H1 (cell line): ENCODE results near the gene ABCB11. TPM values are rescaled to one million over a fixed set of nuclear protein-coding genes. Genes with fewer than 3 reads are reported as not detected.

Experiments used
- CTCF ChIA-PET: fragments of 300-600 bp; sonication (Branson Sonifier 250); formaldehyde crosslinking; loops from one replicate; lab custom pipeline; 2021; ENCODE audit not compliant: partially characterized antibody; lab: Charles Lee
- POLR2A ChIA-PET: fragments of 300-600 bp; sonication (Branson Sonifier 250); formaldehyde crosslinking; loops from one replicate; lab custom pipeline; 2021; ENCODE audit warnings: inconsistent platforms; ENCODE audit not compliant: partially characterized antibody; lab: Charles Lee
- DNase-seq, 2 experiments: peaks; one replicate each; pipeline versions ENCODE4 v3.0.0 to v3.0.0-alpha.2; 2010 to 2022; ENCODE audit warnings: low spot score in 2 of 2, low read depth in 1 of 2, mixed read lengths in 1 of 2
- FAIRE-seq: peaks from 2 replicates; lab custom pipeline; 2011; peaks lifted over from hg19 to GRCh38; lab: Jason Lieb, UNC
- H2AFZ ChIP-seq: 2 replicates; pipeline ENCODE4 v1.8.1; 2012; ENCODE audit warnings: low read length, inconsistent platforms
- H2AK5ac ChIP-seq: 2 replicates; pipeline ENCODE4 v1.6.1; 2013; ENCODE audit warnings: low read depth, low read length
- H2BK120ac ChIP-seq: replicated peaks from 2 replicates; pipeline ENCODE3; 2013; ENCODE audit warnings: low read depth, low read length, inconsistent platforms
- H2BK12ac ChIP-seq: 2 replicates; pipeline ENCODE4 v1.6.1; 2013; ENCODE audit warnings: low read depth, low read length
- H2BK15ac ChIP-seq: 2 replicates; pipeline ENCODE4 v1.6.1; 2013; ENCODE audit warnings: low read length
- H2BK20ac ChIP-seq: 2 replicates; pipeline ENCODE4 v1.6.1; 2013; ENCODE audit warnings: low read length
- H2BK5ac ChIP-seq: 2 replicates; pipeline ENCODE4 v1.6.1; 2013; ENCODE audit warnings: low read depth, low read length
- H3K14ac ChIP-seq: 2 replicates; pipeline ENCODE4 v1.6.1; 2013; ENCODE audit warnings: inconsistent platforms; ENCODE audit not compliant: insufficient read length
- H3K18ac ChIP-seq: 2 replicates; pipeline ENCODE4 v1.6.1; 2013; ENCODE audit warnings: low read length; ENCODE audit errors: extremely low read depth
- H3K23ac ChIP-seq: 2 replicates; pipeline ENCODE4 v1.6.1; 2013; ENCODE audit warnings: inconsistent platforms; ENCODE audit not compliant: insufficient read length
- H3K23me2 ChIP-seq: 2 replicates; pipeline ENCODE4 v1.6.1; 2013; ENCODE audit warnings: low read depth, low read length
- H3K27ac ChIP-seq: 2 replicates; pipeline ENCODE4 v1.6.1; 2011; ENCODE audit warnings: low read depth, low read length, inconsistent platforms
- H3K27me3 ChIP-seq, 4 experiments: replicated peaks in 1 of 4; 1 replicate in 1 of 4; 2 replicates in 3 of 4; pipeline versions ENCODE4 v1.6.1 to v1.8.1; 2011 to 2013; ENCODE audit warnings: low read length in 3 of 4, mild to moderate bottlenecking in 3 of 4, inconsistent platforms in 2 of 4, mixed read lengths in 2 of 4, moderate library complexity in 1 of 4; ENCODE audit not compliant: control insufficient read depth in 3 of 4, insufficient read depth in 3 of 4; ENCODE audit errors: extremely low read depth in 1 of 4
- H3K36me3 ChIP-seq, 4 experiments: 2 replicates each; pipeline versions ENCODE4 v1.6.1 to v1.8.1; 2011 to 2013; ENCODE audit warnings: mild to moderate bottlenecking in 4 of 4, low read length in 3 of 4, moderate library complexity in 2 of 4, control low read depth in 1 of 4, inconsistent platforms in 1 of 4; ENCODE audit not compliant: insufficient read depth in 4 of 4, control insufficient read depth in 2 of 4
- H3K4ac ChIP-seq: replicated peaks from 2 replicates; pipeline ENCODE3; 2013; ENCODE audit warnings: low read length, low read depth, mixed read lengths, inconsistent platforms; ENCODE audit not compliant: insufficient read length
- H3K4me1 ChIP-seq, 4 experiments: replicated peaks in 1 of 4; 1 replicate in 1 of 4; 2 replicates in 3 of 4; pipeline versions ENCODE4 v1.6.1 to v1.8.1; 2011 to 2013; ENCODE audit warnings: low read length in 3 of 4, inconsistent platforms in 2 of 4, mixed read lengths in 1 of 4; ENCODE audit not compliant: insufficient read depth in 4 of 4, control insufficient read depth in 3 of 4
- H3K4me2 ChIP-seq, 2 experiments: 2 replicates each; pipeline versions ENCODE4 v1.6.1 to v1.8.1; 2011 to 2013; ENCODE audit warnings: low read depth in 2 of 2, low read length in 2 of 2, control low read depth in 1 of 2, inconsistent platforms in 1 of 2, mild to moderate bottlenecking in 1 of 2; ENCODE audit not compliant: insufficient read depth in 1 of 2
- H3K4me3 ChIP-seq, 4 experiments: fragments of 200-600, 300-600 bp in 1 of 4; sonication (generic), shearing (Covaris generic), sonication (Bioruptor Twin) in 1 of 4; 2 replicates each; pipeline versions ENCODE4 v1.5.1 to v1.8.1; 2011 to 2016; ENCODE audit warnings: low read length in 4 of 4, low read depth in 3 of 4, control low read depth in 2 of 4, inconsistent platforms in 2 of 4, mild to moderate bottlenecking in 2 of 4, mixed read lengths in 1 of 4, moderate library complexity in 1 of 4; ENCODE audit not compliant: insufficient read depth in 2 of 4; ENCODE audit errors: extremely low read depth in 1 of 4
- H3K56ac ChIP-seq: replicated peaks from 2 replicates; pipeline ENCODE3; 2013; ENCODE audit warnings: low read depth, mild to moderate bottlenecking, mixed read lengths, low read length, inconsistent platforms; ENCODE audit not compliant: insufficient read length
- H3K79me1 ChIP-seq: 2 replicates; pipeline ENCODE4 v1.6.1; 2013; ENCODE audit warnings: low read depth, low read length, control low read depth
- H3K79me2 ChIP-seq, 2 experiments: 2 replicates each; pipeline versions ENCODE4 v1.6.1 to v1.8.1; 2012 to 2013; ENCODE audit warnings: low read length in 2 of 2, mild to moderate bottlenecking in 2 of 2, inconsistent platforms in 1 of 2; ENCODE audit not compliant: insufficient read depth in 2 of 2, control insufficient read depth in 1 of 2
- H3K9ac ChIP-seq, 4 experiments: replicated peaks in 1 of 4; 1 replicate in 1 of 4; 2 replicates in 3 of 4; pipeline versions ENCODE4 v1.6.1 to v1.8.1; 2011 to 2013; ENCODE audit warnings: low read depth in 3 of 4, low read length in 3 of 4, control low read depth in 2 of 4, mild to moderate bottlenecking in 2 of 4, moderate library complexity in 2 of 4, inconsistent platforms in 1 of 4; ENCODE audit errors: extremely low read depth in 1 of 4
- H3K9me3 ChIP-seq, 2 experiments: 2 replicates each; pipeline versions ENCODE4 v1.6.1 to v1.8.1; 2012 to 2013; ENCODE audit warnings: mild to moderate bottlenecking in 2 of 2, moderate library complexity in 2 of 2, control low read depth in 1 of 2, inconsistent platforms in 1 of 2, low read depth in 1 of 2, low read length in 1 of 2, mixed read lengths in 1 of 2; ENCODE audit not compliant: insufficient read depth in 2 of 2
- H4K20me1 ChIP-seq, 2 experiments: replicated peaks in 1 of 2; 2 replicates each; pipeline versions ENCODE3 to v1.8.1; 2011 to 2013; ENCODE audit warnings: inconsistent platforms in 2 of 2, low read length in 2 of 2, mild to moderate bottlenecking in 1 of 2; ENCODE audit not compliant: insufficient read depth in 2 of 2, control insufficient read depth in 1 of 2
- H4K5ac ChIP-seq: 2 replicates; pipeline ENCODE4 v1.6.1; 2013; ENCODE audit warnings: low read length, low read depth, mixed read lengths, inconsistent platforms; ENCODE audit not compliant: insufficient read length
- H4K8ac ChIP-seq: 2 replicates; pipeline ENCODE4 v1.8.0; 2013; ENCODE audit warnings: mild to moderate bottlenecking, moderate library complexity, low read length, inconsistent platforms; ENCODE audit not compliant: insufficient read depth; ENCODE audit errors: extremely low read depth
- H4K91ac ChIP-seq: replicated peaks from 2 replicates; pipeline ENCODE3; 2013; ENCODE audit warnings: low read length, mixed read lengths, inconsistent platforms; ENCODE audit not compliant: insufficient read length
- CBX5 ChIP-seq: fragments of 300-800, 300-1000 bp; sonication (generic); IDR thresholded peaks from 2 replicates; pipeline ENCODE4 v1.7.1; 2016; ENCODE audit warnings: antibody characterized with exemption, low read length, low read depth
- CBX8 ChIP-seq: fragments of 300-800, 300-1000 bp; sonication (generic); IDR thresholded peaks from 2 replicates; pipeline ENCODE4 v1.7.1; 2016; ENCODE audit warnings: low read depth, low read length, borderline replicate concordance
- CHD2 ChIP-seq: IDR thresholded peaks from 2 replicates; pipeline ENCODE4 v1.6.1; 2012; ENCODE audit warnings: low read length, improper control_type of control experiment
- EZH2 ChIP-seq: fragments of 200-600 bp; sonication (generic); IDR thresholded peaks from 2 replicates; pipeline ENCODE4 v1.7.1; 2012; ENCODE audit warnings: low read depth, mild to moderate bottlenecking, moderate library complexity, low read length, inconsistent platforms; ENCODE audit not compliant: severe bottlenecking
- HDAC2 ChIP-seq, 2 experiments: fragments of 300-600 bp in 1 of 2; sonication (generic) in 1 of 2; IDR thresholded peaks; 2 replicates each; pipeline ENCODE4 v1.6.1; 2011 to 2012; ENCODE audit warnings: low read depth in 2 of 2, low read length in 2 of 2, mild to moderate bottlenecking in 2 of 2, moderate library complexity in 2 of 2, borderline replicate concordance in 1 of 2, inconsistent platforms in 1 of 2
- KDM4A ChIP-seq: IDR thresholded peaks from one replicate; pipeline ENCODE4 v1.7.1; 2012; ENCODE audit warnings: low read depth, mild to moderate bottlenecking, moderate library complexity, low read length, inconsistent platforms; ENCODE audit not compliant: severe bottlenecking
- KDM5A ChIP-seq: fragments of 200-600 bp; IDR thresholded peaks from 2 replicates; pipeline ENCODE4 v1.7.1; 2012; ENCODE audit warnings: mild to moderate bottlenecking, low read length, inconsistent platforms, mixed read lengths
- POU5F1 ChIP-seq: IDR thresholded peaks from 2 replicates; pipeline ENCODE4 v1.6.1; 2011; ENCODE audit warnings: low read depth, mild to moderate bottlenecking, low read length, moderate library complexity
- SIRT6 ChIP-seq: IDR thresholded peaks from one replicate; pipeline ENCODE4 v1.7.1; 2012; ENCODE audit warnings: low read length, inconsistent platforms
- SP4 ChIP-seq: IDR thresholded peaks from 2 replicates; pipeline ENCODE4 v1.6.1; 2012; ENCODE audit warnings: low read length, inconsistent platforms
- TBP ChIP-seq: IDR thresholded peaks from 2 replicates; pipeline ENCODE4 v1.6.1; 2011; ENCODE audit warnings: low read depth, low read length, improper control_type of control experiment
- TCF12 ChIP-seq: IDR thresholded peaks from 2 replicates; pipeline ENCODE4 v1.6.1; 2011; ENCODE audit warnings: low read depth, mild to moderate bottlenecking, low read length
- TEAD4 ChIP-seq: IDR thresholded peaks from 2 replicates; pipeline ENCODE4 v1.6.1; 2012; ENCODE audit warnings: low read depth, low read length, inconsistent platforms, mixed read lengths
- YY1 ChIP-seq: IDR thresholded peaks from 2 replicates; pipeline ENCODE4 v1.6.1; 2011; ENCODE audit warnings: low read depth, mild to moderate bottlenecking, low read length
- WGBS, 2 experiments: shearing (Covaris generic) in 1 of 2; methylation state at CpG; one replicate each; pipeline versions ENCODE4 v1.1.6 to v1.1.7; 2013 to 2015; ENCODE audit warnings: low lambda C conversion rate in 2 of 2, mixed read lengths in 2 of 2, inconsistent platforms in 1 of 2, low coverage in 1 of 2, missing lambda C conversion rate in 1 of 2; ENCODE audit not compliant: insufficient replicate concordance in 2 of 2, insufficient coverage in 1 of 2, insufficient read length in 1 of 2; ENCODE audit errors: extremely low coverage in 1 of 2, missing lambda C conversion rate in 1 of 2; 5-methylcytosine and 5-hydroxymethylcytosine counted together
- polyA plus RNA-seq, 7 experiments: library from polyadenylated mRNA; depleted of rRNA in 3 of 7; stranded (reverse) in 5 of 7; unstranded in 2 of 7; fragments of >200 nt in 5 of 7; fragments of 200-250 nt in 2 of 7; gene quantifications; 1 replicate in 5 of 7; 2 replicates in 1 of 7; 4 replicates in 1 of 7; pipeline versions ENCODE4 v1.2.1 to v1.2.3, GENCODE V29; 2011 to 2013; ENCODE audit warnings: missing spikeins in 2 of 7, mixed read lengths in 2 of 7
- total RNA-seq: library from RNA; stranded (reverse); fragmentation: NEBNext Ultra II Directional; extraction: Animal tissue kit (Norgen Biotek cat#: 25700); gene quantifications from 2 replicates; pipeline ENCODE4 v1.2.1, GENCODE V29; 2021

ABCB11 gene
- total and polyA plus RNA-seq, 2 of the 8 experiments (the other 6 are each of a cell fraction or from before 2014, with no cell fraction given): not detected

GRCh38 chr2:169012812-169013627, 18.1 kb downstream of the ABCB11 start:
- WGBS, 2 experiments: 88% methylated on average over 6 of the region's 6 CpGs; no CpG with 5 or more reads in 1 of the 2 experiments
- TF ChIP-seq HDAC2 (IDR thresholded peaks at IDR 0.05; ENCODE audit: borderline replicate concordance in 1 of 2, low read depth in 2 of 2, low read length in 2 of 2) (no peak), CHD2 (no peak), TCF12 (no peak), SIRT6 (no peak), TEAD4 (no peak), CBX8 (no peak), POU5F1 (no peak), CBX5 (no peak), KDM5A (no peak), KDM4A (no peak), TBP (no peak), YY1 (no peak), SP4 (no peak), EZH2 (no peak)

More at GRCh38 chr2:169012812-169013627, 18.1 kb downstream of the ABCB11 start:
- Histone ChIP-seq H3K18ac (no peak overlapping the region), H3K4me1 (peaks cover 0 to 3% (median under 1%) of the 10 kb centered on the region in 4 experiments; a peak in 1 of 7 replicates), H2BK120ac (no peak overlapping the region), H2BK12ac (no peak overlapping the region), H3K4me2 (no peak overlapping the region), H2AK5ac (no peak overlapping the region), H2AFZ (0 out of 2 replicates have a peak overlapping the region, but pooled peaks have one; percentile 40), H4K5ac (no peak overlapping the region), H3K4ac (no peak overlapping the region), H4K8ac (no peak overlapping the region), H3K23ac (no peak overlapping the region), H3K9me3 (no peaks in the 10 kb centered on the region), H4K20me1 (no peaks in the 10 kb centered on the region), H2BK5ac (no peak overlapping the region), H3K36me3 (no peaks in the 10 kb centered on the region), H3K14ac (no peak overlapping the region), H2BK15ac (no peak overlapping the region), H3K27ac (no peak overlapping the region), H3K27me3 (0 out of 7 replicates have a peak, but pooled peaks cover 0 to 1% (median 0%) of the 10 kb centered on the region in 4 experiments), H3K79me2 (no peaks in the 10 kb centered on the region), H4K91ac (no peak overlapping the region), H3K23me2 (no peaks in the 10 kb centered on the region; the same call in 1 of the 2 replicates), H3K79me1 (no peaks in the 10 kb centered on the region), H3K56ac (no peak overlapping the region), H2BK20ac (no peak overlapping the region), H3K4me3 (no peak overlapping the region), H3K9ac (no peak overlapping the region)
- no peak for FAIRE-seq
- CTCF ChIA-PET: no interaction called here
- DNase-seq: no peak
- POLR2A ChIA-PET: no interaction called here
